KG1 (cell line): ENCODE measurements around the gene MTHFD1L.
"Not testable (repeated sequence)": the region's sequence is repeated elsewhere in the genome, so short reads cannot be mapped to it uniquely, and the experiment has no call there.

Source experiments
- DNase-seq: peaks from one replicate; lab custom pipeline; 2025; lab: John Stamatoyannopoulos, UW

The MTHFD1L gene

DNA sequence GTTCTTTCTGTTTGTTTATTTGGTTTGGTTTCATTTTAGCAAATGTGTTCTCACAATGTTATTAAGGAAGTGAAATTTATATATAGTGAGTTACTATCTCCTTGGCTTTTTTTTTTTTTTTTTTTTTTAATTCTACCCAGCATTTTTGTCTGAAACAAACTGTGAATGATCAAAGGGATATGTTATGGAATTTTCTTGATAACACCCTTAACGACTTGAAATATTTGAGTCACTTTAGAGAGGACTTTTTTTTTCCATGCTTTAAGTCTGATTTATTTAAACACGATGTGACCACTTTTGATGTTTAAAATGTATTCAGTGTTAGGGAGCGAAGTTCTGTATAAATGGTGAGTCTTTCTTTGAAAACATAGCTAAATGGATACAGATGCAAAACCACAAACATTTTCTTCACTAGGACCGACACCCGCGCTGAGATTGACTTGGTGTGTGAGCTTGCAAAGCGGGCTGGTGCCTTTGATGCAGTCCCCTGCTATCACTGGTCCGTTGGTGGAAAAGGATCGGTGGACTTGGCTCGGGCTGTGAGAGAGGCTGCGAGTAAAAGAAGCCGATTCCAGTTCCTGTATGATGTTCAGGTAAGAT, 149.7 kb downstream of the MTHFD1L start:
- DNase-seq = no peak

DNA sequence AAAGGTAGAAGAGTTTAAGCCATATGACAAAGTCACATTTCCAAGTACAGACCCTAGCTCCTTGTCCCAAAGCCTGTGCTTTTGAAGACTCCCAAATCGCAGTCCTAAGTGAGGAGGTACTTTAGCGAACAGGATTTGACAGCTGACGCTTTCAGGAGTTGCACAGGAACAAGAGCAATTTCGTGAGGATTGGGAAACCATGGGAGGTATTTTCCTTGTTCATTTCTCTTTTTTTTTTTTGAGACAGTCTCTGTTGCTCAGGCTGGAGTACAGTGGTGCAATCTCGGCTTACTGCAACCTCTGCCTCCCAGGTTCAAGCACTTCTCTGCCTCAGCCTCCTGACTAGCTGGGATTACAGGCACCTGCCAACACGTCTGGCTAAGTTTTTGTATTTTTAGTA, 150.6 kb downstream of the MTHFD1L start:
- DNase-seq = no peak

DNA sequence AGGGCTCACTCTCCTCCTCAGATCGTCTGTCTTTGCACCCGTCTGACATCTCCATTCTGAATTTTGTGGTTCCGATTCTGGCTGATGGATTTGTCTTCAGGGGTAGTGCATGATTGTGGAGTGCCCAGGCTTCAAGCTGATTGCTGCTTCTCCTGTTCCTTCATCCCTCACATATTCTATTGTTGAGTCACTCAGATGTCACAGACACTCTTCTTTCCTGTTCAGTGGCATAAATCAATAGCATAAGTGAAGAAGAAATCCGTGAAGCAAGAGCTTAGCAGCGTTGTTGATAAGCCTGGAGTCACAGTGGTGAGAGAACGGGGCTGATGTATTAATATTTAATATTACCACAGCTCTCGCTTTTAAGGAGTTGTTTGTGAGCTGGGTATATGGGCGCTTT, 152.5 kb downstream of the MTHFD1L start:
- DNase-seq = no peak

DNA sequence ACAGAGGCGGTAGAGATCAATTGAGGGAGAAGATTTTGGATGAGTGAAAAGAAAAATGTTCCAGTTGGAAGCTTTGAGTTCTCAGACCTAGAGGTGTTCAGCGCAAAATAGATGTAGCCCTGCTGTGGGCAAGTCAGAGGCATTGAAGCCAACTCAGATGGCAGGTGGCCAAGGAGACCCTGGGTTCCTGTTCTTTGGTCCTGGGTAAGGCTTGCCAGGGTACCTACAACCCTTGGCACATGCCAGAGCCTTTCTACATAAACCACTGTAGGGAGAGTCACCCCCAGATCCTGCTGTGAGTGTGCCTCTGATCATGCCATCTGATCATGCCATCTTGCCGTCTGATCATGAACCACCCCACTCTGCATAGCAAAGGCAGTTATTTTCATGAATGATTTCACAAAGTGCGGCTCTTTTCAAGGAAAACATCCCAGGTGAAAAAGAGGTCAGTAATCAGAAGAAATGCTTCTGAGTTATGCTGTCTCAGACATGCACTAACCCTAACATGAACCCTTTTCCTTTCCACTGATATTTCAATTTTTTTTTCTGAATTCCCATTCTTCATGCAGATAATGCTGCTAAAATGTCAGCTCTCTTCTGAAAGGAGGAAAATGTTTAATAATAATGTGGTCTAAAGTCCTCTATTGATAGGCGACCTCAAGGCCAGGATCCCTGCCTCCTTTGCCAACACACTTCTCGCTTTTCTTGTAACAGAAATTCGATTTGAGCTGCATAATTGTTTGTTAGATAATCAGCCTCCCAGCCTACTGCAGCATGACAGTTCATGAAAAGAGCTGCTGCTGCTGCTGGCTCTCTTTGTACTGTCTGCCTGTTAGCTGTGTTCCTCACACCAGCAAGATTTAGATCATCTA, 153.6 kb downstream of the MTHFD1L start:
- DNase-seq = no peak

DNA sequence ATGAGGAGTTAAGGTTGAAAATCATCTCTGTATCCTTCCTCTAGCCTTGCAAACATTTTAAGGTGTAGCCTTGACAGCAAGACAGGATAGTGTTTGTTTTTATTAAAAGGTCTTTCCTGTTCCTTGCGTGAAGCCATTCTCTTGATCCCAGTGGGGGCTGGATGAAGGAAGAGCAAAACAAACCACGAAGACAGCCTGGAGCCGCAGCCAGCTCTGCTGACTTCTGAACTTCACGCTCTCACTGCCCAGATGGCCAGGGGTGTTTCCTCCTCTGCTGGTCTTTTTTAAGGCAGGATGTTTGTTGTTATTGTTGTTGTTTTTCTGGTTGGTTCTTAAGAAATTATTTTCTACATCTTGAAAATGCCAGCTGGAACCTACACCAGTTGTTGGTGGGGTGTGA, 156.4 kb downstream of the MTHFD1L start:
- no peak for DNase-seq

DNA sequence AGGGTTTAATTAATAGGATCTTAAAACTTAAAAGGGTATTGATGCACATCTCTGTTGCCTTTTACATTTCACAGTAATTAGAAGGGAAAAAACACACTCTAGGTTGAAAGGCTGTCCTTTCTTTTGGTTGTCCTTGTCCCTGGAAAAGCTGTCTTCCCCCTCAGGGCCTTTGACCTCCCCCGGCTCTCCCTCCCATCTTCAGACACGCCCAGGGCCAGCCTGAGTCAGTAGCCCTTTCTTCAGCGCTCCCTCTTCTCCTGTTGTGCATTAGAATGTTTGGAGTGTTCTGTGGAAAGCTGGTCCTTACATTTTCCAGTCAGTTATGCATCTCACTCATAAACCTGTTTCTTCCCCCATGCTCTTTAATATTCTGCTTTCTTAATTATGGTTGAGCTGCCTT, 157.0 kb downstream of the MTHFD1L start:
- no peak for DNase-seq

DNA sequence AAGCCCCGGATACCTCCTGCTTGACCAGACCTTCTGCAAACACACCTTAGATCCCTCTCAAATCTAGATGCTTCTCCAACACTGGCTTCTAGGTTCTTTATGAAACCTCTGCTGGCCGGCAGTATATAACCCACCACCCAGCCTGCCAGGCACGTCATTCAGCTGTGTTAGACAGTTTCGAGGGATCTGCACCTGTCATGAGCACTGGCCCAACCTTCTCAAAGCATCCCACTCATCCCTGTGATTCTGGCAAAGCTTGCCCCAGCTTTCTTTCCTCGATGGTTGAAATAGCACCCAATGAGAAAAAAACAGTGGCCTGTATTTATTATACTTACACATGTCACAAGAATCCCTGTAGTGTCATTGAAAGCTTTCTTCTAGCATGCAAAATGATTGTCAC, 157.8 kb downstream of the MTHFD1L start:
- no peak for DNase-seq

DNA sequence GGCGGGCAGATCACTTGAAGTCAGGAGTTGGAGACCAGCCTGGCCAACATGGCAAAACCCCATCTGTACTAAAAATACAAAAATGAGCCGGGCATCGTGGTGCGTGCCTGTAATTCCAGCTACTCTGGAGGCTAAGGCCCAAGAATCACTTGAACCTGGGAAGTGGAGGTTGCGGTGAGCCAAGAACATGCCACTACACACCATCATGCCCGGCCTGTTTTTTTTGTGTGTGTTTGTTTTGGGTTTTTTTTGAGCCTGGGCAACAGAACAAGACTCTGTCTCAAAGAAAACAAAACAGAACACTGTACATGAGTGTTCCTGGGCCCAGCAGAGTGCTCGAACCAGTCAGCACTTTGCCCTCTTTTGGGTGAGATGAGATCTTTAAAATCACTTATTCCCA, 159.1 kb downstream of the MTHFD1L start:
- no peak for DNase-seq

DNA sequence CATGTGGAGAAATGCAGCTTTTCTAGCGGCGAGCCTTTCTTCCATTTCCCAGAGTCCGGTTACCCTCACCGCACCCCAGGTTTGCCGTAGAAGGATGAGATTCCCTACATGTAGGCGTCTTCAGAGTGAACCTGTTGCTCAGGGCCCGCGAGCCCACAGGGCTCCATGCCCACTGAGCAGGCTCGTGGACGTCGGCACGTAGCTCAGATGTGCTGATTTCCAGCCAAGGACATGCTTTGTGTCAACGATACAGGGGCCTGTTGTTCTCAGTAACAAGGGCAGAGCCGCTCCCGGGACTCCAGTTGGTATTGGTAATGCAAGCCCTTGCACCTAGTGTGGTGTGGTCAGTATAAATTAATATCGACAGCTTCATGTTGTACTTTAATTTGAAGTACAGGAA, 159.6 kb downstream of the MTHFD1L start:
- DNase-seq = no peak

DNA sequence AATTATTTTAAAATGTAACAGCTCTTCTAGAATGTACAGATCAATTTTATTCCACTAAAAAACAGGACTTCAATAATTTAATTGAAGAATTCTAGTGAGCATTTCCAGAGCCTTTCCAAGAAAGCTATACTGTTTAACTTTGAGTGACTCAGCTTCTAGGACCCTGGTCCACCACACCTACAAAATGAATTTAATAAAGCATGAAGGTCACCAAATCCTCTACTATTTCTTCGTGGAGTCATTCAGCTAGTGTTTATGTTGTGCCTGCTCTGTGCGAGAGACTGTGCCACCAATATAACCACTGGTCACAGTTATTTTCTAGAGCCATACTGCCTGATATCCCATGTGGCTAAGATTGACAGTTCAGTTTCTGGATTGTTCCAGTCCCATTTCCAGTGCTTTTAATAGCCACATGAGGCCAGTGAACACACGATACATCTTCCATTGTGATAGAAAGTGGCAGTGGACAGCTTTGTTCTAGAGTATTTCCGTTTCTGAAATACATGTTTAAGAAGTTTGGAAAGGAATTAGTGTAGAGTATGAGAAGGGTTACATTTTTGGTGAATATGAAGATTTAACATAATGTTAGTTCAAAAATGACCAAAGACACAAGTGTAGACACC, 160.7 kb downstream of the MTHFD1L start:
- DNase-seq = no peak

DNA sequence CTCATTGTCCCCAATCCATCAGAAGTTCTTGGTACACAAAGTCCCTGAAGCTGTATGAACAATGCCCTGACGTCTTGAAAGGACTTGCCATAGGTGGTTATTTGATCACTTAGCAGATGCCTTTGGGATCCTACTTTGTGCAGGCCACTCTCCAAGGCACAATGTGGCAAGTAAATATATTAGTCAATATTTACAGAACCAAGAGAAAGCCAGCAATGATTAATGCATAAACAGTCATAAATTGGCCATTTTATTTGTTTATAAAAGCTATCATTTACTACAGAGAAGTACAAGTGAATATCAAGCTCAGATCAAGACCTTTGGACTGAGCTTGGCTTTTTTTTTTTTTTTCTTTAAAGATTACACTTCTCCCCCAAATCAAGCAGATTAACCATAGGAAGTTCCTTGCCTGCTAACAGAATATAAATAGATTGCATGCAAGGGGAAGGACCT, 161.8 kb downstream of the MTHFD1L start:
- no peak for DNase-seq

DNA sequence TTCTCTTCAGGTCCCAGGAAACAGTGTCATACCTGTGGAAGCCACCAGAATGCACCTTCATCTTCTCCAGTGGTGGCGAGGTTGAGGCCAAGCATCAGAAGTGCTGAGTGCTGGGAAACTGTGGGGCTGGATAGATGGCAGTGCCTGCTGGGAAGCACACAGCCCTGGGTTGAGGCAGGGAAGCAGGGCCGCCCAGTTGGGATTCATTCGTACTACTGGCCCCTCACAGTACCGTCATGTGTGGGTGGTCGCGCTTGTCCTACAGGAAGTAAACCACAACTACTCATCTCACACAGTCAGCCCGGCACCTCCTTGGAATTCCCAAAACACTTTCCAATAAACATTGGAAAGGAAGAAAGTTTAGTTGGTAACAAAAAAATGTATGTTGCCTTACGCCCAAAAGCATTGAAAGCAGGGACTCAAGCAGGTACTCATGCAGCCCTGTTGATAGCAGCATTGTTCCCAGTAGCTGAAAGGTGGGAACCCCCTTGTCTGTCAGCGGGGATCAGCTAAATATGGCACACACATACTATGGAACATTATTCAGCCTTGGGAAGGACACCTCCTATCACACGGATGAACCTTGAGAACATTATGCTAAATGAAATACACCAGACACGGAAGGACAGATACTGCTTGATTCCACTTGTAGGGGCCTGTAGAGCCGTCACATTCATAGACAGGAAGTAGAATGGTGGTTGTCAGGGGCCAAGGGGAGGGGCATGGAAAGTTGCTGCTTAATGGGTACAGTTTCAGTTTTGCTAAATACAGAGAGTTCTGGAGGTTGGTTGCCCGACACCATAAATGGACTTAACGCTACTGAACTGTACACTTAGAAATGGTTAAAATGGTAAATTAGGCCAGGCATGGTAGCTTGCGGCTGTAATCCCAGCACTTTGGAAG, 162.7 kb downstream of the MTHFD1L start:
- DNase-seq = no peak

DNA sequence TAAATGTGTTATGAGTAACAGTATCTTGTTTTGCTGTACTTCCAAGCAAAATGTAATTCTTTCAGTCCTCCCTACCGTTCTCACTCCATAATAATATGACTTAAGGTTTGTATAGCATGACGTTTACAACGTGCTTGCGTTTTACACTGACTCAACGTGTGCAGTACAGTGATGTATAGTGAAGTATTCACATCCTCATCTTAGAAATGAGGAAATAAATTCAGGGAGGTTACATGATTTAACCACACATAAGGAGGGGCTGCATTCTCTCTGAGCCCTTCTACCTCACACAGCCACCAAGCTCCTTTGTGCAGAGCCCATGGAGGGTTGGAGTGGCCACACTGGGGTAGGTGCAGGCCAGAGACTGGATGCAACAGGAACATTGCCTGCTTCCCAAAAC, 164.5 kb downstream of the MTHFD1L start:
- DNase-seq = no peak

DNA sequence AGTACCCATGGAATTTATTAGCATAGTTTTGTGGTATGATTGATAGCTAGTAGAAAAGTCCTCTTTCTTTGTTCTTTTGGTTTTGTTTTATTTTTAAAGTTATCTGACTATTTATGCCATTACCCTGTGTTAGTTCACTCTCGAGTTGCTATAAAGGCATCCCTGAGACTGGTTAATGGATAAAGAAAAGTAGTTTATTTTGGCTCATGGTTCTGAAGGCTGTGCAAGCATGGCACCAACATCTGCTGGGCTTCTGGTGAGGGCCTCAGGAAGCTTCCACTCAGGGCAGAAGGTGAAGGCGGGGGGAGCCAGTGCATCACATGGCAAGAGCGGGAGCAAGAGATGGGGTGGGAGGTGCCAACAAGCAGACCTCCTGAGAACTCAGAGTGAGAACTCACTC, 166.5 kb downstream of the MTHFD1L start:
- no peak for DNase-seq

DNA sequence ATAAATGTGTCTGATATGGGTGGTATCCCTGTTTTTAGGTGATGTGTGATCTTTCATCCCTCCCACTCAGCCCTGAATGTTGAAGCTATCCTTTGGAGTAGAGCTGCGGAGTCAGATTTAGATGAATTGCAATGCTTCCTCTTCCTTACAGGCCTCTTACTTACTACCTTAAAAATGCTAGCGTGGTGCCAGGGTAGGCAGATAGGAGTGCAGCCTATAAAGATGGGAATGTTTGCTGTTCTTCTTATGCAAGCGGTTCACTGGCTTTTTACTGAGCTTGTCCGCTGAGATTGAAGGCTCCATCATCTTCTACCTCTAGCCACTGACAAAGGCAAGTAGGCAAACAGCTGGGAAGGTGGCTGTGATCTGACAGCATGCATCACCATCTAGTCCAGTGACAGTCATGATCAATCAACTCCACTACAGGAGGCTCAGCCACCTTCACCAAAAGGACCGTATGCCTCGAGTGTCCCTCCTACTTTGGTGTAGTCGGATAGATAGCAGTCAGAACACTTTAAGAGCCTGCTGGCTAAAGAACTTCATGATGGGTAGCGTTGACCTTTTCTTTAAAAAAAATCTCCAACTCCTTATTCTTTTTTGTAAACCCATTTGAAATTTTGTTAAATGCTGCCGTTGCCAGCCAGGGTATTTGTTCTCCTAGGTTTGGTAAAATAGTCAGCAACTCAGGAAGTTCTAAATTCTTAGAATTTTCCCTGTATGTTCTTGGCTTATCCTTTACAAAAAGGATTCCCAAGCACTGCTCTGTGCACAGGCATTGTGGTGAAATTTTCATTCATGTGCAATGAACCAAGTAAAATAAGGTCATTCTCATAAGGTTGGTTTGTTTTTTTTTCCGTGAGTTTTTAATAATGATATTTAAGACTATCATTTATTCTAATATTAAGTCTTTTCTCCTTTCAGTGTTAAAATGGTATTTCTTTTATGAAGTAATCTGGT, 169.6 kb downstream of the MTHFD1L start:
- no peak for DNase-seq

DNA sequence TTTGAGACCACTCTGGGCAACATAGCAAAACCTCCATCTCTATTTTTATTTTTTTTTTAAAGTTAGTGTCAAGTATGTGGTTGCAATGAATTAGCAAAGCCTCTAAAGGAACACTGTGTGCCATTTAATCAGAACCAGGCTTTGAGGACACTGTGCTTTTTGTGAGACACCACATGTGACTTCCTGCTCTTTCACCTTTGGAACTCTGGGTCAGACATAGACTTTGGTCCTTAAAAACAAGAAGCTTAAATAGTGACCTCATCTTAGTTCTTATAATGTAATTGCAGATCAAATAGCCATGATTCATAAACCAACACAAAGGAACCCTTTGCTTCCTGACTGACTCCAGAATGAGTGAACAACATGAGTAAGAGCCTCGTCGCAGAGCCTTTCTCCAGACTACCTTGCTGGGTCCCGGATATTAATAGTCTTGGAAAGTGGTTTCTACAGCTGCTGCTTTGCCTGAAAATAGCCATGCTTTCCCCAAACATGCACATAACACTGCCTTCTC, 170.8 kb downstream of the MTHFD1L start:
- DNase-seq = not testable (repeated sequence)

DNA sequence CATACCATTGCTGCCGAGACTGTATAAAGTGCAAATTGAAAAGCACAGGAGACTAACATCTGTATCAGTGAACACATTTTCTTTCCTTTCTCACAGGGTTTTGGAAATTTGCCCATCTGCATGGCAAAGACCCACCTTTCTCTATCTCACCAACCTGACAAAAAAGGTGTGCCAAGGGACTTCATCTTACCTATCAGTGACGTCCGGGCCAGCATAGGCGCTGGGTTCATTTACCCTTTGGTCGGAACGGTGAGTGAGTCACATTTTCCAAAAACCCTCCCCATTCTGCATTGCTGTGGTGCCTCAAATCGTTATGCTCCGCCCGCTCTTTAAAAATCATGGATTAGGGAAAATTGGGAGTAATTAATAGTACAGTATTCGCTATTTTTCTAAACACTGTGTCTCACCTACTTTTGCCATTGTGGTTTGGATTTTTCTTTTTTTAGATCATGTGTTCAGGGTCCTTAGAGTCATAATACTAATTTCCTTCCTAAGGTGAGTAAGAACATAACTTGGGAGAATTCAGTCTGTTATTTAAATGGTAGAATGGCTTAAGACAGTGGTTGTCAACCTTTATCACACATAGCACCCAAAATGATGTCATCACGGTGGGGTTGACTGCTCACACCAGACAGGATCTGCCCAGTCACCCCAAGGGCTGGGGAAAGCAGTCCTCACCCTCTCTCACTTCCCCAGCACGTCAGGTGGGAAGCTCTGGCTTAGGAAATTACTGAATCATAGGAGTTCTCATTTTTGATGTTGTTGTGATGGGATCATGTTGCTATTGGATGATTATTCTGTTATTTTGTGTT, 171.6 kb downstream of the MTHFD1L start:
- DNase-seq = no peak

DNA sequence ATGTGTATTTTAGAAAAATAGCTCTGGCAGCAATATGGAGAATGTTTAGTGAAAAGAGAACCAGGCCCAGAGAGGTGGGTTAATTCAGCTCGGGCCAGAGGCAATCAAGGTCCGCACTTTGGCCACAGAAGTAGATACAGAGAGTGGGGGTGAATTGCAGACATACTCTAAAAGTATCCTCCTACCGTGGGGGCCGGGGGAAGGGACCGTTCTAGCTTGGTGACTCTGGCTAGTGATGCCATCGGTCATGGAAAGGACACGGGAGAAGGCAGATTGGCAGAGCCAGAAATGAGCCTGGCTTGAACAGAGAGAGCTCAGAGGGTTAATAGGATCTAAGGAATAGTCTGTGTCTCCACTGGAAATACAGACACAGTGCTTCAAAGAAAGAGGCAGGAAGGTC, 173.1 kb downstream of the MTHFD1L start:
- no peak for DNase-seq

DNA sequence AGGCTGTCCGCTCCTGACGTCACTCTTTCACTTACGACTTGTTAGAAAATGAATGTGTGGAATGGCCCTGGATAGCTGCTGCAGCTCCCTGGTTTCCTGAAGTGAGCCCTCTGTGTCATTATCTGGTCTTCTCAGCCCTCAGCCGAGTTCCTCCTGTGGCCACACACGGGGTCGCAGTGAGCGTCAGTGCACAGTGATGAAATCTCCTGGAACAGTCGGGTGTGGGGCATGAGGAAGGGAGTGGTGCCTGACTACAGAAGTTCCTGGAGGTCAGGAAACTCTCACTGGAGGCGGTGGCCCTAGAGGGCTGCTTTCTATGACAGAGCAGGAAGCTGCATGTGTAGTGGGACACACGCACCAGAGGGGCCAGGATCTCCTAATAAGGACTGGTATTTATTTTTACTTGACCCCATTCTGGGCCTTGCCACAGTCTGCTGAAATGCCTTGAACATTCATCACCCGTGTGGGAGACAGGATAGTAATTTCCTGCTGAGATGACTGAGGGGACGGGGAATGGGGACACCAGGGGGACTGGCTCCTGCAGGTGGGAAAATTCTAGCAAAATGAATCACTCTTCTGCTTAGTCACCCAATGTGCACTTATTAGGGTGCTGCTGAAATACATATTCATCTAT, 175.5 kb downstream of the MTHFD1L start:
- peak; percentile 49 for DNase-seq
